Mesothelial cell of epicardium (in vitro differentiated cells): ENCODE measurements around the gene AFDN. TPM values are rescaled to one million over a fixed set of nuclear protein-coding genes. Genes with fewer than 3 reads are reported as not detected.

Source experiments
- DNase-seq, 2 experiments: peaks; one replicate each; pipeline ENCODE4 v3.0.0; 2021; ENCODE audit warnings: low spot score in 2 of 2; ENCODE audit not compliant: unreplicated experiment in 2 of 2
- H3K27ac Mint-ChIP-seq: 2 replicates; pipeline ENCODE4 v1.8.0; 2021; ENCODE audit warnings: mixed read lengths
- H3K27me3 Mint-ChIP-seq: 2 replicates; pipeline ENCODE4 v1.8.0; 2021; ENCODE audit warnings: low read depth, mixed read lengths
- H3K36me3 Mint-ChIP-seq: 2 replicates; pipeline ENCODE4 v1.8.0; 2021; ENCODE audit warnings: mixed read lengths
- H3K4me1 Mint-ChIP-seq: 2 replicates; pipeline ENCODE4 v1.8.0; 2021; ENCODE audit warnings: mixed read lengths
- H3K4me3 Mint-ChIP-seq: 2 replicates; pipeline ENCODE4 v1.8.0; 2021; ENCODE audit warnings: mild to moderate bottlenecking, moderate library complexity, mixed read lengths
- H3K9me3 Mint-ChIP-seq: 2 replicates; pipeline ENCODE4 v1.8.0; 2021; ENCODE audit warnings: mixed read lengths
- total RNA-seq: library from RNA; stranded (reverse); gene quantifications from 3 replicates; pipeline ENCODE4 v1.2.1, GENCODE V29; 2021
- TF ChIP-seq, protein P1 (sequence below): fragments of 200-600 bp; sonication (generic); IDR thresholded peaks from one replicate; pipeline ENCODE4 v1.5.0; 2021; ENCODE audit warnings: antibody characterized with exemption; ENCODE audit not compliant: unreplicated experiment

The AFDN gene
- total RNA-seq, 1 donor from 2014 or later = 284 TPM

DNA sequence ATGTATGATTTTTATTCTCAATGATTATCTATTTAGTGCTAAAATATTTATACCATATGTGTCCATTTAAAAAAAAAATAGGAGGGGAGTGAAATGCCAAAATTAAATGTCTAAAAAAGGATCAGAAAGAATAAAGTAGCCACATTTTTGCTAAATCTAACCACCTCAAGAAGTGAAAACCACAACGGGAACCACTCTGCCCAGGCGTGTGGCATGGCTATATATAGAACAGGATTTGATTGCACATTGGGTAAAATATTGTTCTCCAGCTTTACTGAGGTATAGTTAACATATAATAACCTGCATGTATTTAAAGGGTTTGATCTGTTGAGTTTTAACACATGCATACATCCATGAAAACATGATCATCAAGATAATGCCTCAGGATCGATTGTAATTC, 19.0 kb upstream of the AFDN start:
- Mint-ChIP-seq H3K36me3 (no peaks in the 10 kb centered on the region), H3K27ac (no peak overlapping the region), H3K27me3 (no peaks in the 10 kb centered on the region), H3K9me3 (peaks cover 4% of the 10 kb centered on the region), H3K4me1 (peaks cover 28% of the 10 kb centered on the region), H3K4me3 (no peak overlapping the region)
- DNase-seq = no peak
- TF ChIP-seq, protein P1, sequence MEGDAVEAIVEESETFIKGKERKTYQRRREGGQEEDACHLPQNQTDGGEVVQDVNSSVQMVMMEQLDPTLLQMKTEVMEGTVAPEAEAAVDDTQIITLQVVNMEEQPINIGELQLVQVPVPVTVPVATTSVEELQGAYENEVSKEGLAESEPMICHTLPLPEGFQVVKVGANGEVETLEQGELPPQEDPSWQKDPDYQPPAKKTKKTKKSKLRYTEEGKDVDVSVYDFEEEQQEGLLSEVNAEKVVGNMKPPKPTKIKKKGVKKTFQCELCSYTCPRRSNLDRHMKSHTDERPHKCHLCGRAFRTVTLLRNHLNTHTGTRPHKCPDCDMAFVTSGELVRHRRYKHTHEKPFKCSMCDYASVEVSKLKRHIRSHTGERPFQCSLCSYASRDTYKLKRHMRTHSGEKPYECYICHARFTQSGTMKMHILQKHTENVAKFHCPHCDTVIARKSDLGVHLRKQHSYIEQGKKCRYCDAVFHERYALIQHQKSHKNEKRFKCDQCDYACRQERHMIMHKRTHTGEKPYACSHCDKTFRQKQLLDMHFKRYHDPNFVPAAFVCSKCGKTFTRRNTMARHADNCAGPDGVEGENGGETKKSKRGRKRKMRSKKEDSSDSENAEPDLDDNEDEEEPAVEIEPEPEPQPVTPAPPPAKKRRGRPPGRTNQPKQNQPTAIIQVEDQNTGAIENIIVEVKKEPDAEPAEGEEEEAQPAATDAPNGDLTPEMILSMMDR = no peak

DNA sequence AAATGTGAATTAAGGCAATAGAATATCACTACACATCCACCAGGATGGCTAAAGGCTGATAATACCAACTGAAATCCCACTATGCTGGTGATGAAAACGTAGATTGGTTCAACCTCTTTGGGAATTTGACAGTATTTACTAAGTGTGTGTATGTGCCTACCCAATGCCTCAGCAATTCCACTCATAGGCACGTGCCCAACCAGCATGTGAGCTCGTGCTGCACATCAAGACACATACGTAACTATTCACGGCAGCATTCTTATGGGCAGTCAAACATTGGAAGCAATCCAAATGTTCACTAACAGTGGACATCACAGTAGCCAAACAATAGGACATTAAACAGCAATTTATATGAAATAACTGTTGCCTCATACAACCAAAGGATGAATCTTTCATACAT, 15.7 kb upstream of the AFDN start:
- DNase-seq = no peak
- TF ChIP-seq, protein P1 = no peak
- H3K4me3 Mint-ChIP-seq = no peak overlapping the region

DNA sequence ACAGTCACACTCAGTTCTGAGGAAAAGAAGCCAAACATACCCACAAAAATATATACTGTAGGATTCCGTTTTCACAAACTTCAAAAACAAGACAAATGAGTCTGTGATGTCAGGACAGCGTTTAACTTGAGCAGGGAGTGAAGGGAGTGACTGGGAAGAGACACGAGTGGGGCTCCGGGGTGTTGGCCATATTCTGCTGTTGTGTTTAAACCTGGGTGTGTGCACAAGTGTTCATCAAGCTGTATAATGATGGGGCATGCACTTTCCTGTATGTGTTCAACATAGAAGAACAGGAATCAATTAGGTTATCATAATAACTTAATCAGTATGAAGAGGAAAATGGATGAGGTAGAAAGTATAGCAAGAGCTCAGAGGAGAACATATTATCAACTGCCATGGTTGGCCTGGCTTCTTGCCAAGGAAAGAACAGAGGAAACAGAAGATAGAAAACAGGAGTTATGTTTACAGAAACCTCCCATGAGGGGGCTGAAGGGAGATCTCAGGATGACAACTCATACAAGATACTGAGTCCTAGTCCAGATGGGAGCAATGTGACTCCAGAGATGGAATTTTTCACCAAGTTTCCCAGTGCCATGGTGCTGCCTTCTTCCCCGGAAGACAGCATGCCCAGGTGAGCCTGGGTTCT, 15.1 kb upstream of the AFDN start:
- TF ChIP-seq, protein P1 = no peak
- H3K9me3 Mint-ChIP-seq = peaks cover 4% of the 10 kb centered on the region
- H3K36me3 Mint-ChIP-seq = no peaks in the 10 kb centered on the region
- no peak overlapping the region for H3K4me3 Mint-ChIP-seq
- H3K4me1 Mint-ChIP-seq = peaks cover 15% of the 10 kb centered on the region
- no peak for DNase-seq
- no peaks in the 10 kb centered on the region for H3K27me3 Mint-ChIP-seq
- H3K27ac Mint-ChIP-seq = peak overlapping the region; percentile 83

More for the DNA sequence above, 15.7 kb upstream of the AFDN start:
- Mint-ChIP-seq H3K9me3 (peaks cover 4% of the 10 kb centered on the region), H3K4me1 (peaks cover 15% of the 10 kb centered on the region), H3K27ac (no peak overlapping the region), H3K27me3 (no peaks in the 10 kb centered on the region), H3K36me3 (no peaks in the 10 kb centered on the region)

DNA sequence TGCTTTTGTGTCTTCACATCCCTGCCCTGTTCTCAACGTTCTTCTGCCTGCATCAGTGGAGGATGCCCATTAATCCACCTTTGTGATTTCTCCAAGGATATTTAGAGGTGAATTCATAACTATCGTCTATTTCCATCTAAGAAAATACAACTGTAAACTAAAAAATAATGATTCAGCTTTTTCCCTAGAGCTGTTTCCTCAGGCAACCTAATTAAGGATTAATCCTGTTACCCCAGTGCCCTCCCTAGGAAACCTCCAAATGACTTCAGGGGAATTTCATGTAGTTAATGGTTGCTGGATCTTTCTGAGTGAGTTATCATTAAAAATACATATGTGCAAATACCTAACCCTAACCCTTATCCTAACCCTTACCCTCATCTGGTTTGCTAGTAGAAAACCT, 14.6 kb upstream of the AFDN start:
- H3K9me3 Mint-ChIP-seq = peaks cover 4% of the 10 kb centered on the region
- H3K27me3 Mint-ChIP-seq = no peaks in the 10 kb centered on the region
- no peak overlapping the region for H3K4me3 Mint-ChIP-seq
- peaks cover 15% of the 10 kb centered on the region for H3K4me1 Mint-ChIP-seq
- TF ChIP-seq, protein P1 = no peak
- DNase-seq = no peak
- peak overlapping the region; percentile 83 for H3K27ac Mint-ChIP-seq
- H3K36me3 Mint-ChIP-seq = no peaks in the 10 kb centered on the region

DNA sequence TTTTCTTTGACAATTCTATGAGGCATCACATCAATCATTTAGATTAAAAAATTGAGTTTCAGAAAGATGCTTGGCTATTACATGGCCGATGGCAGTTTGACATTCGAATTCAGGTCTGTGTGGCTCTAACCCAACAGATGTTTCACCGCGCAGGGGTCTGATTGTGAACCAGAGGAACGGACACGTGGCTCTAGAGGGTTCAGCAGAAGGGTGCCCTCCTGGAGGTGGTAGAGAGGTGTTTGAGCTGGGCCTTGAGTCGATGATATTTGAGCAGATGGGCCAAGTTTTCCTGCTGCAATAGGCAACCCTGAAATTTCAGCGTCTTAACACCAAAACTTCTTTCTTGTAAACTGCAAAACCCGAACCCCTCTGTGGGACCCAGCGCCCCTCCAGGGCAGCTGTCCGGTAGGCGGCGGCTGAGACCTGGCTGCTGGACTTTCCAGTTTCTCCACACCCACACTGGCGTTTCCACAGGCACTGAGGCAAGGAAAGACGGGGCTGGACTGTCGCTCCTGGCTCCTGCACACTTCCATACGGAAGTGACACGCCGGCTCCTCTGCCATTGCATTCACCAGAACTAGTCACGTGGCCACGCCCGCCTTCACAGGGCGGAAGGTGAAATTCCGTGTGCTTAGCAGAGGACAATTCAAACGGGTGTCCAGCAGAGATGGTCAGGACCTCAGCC, 11.3 kb upstream of the AFDN start:
- Mint-ChIP-seq H3K9me3 (peaks cover 4% of the 10 kb centered on the region), H3K4me3 (no peak overlapping the region), H3K36me3 (no peaks in the 10 kb centered on the region), H3K27me3 (no peaks in the 10 kb centered on the region), H3K4me1 (peaks cover 34% of the 10 kb centered on the region), H3K27ac (no peak overlapping the region)
- no peak for DNase-seq
- TF ChIP-seq, protein P1 = no peak
